Liver (tissue), 9 donors: ENCODE measurements around the gene PRG3. TPM values are rescaled to one million over a fixed set of nuclear protein-coding genes. Genes with fewer than 3 reads are reported as not detected.
A peak's percentile ranks its signal among the peaks of the same experiment; 100 is the strongest.

Experiments
- DNase-seq: peaks from one replicate; pipeline ENCODE4 v3.0.0-alpha.2; 2017; ENCODE audit warnings: low spot score
- H3K27ac ChIP-seq, 2 donors: one replicate each; pipeline ENCODE4 v1.7.0; 2013; ENCODE audit warnings: inconsistent platforms in 2 of 2, low read length in 2 of 2, control low read depth in 1 of 2, low read depth in 1 of 2, mild to moderate bottlenecking in 1 of 2
- H3K27me3 ChIP-seq, 4 donors: one replicate each; pipeline versions ENCODE4 v1.6.1 to v1.7.0; 2013; ENCODE audit warnings: low read length in 3 of 4, inconsistent platforms in 1 of 4, mild to moderate bottlenecking in 1 of 4, moderate library complexity in 1 of 4; ENCODE audit not compliant: control insufficient read depth in 4 of 4, insufficient read depth in 4 of 4
- H3K36me3 ChIP-seq, 4 donors: one replicate each; pipeline versions ENCODE4 v1.6.1 to v1.7.0; 2013; ENCODE audit warnings: low read length in 3 of 4, mild to moderate bottlenecking in 3 of 4, low read depth in 1 of 4, moderate library complexity in 1 of 4; ENCODE audit not compliant: control insufficient read depth in 4 of 4, insufficient read depth in 3 of 4
- H3K4me1 ChIP-seq, 4 donors: one replicate each; pipeline versions ENCODE4 v1.6.1 to v1.7.0; 2013; ENCODE audit warnings: low read length in 3 of 4, mild to moderate bottlenecking in 3 of 4, moderate library complexity in 1 of 4; ENCODE audit not compliant: control insufficient read depth in 4 of 4, insufficient read depth in 4 of 4
- H3K4me3 ChIP-seq, 3 donors: one replicate each; pipeline versions ENCODE4 v1.6.1 to v1.7.0; 2013; ENCODE audit warnings: low read length in 3 of 3, control low read depth in 1 of 3, low read depth in 1 of 3, mild to moderate bottlenecking in 1 of 3
- H3K9ac ChIP-seq, 2 donors: one replicate each; pipeline ENCODE4 v1.7.0; 2013; ENCODE audit warnings: low read length in 2 of 2, mild to moderate bottlenecking in 2 of 2, moderate library complexity in 2 of 2, control low read depth in 1 of 2, low read depth in 1 of 2
- H3K9me3 ChIP-seq, 4 donors: one replicate each; pipeline versions ENCODE4 v1.6.1 to v1.7.0; 2013; ENCODE audit warnings: low read length in 3 of 4; ENCODE audit not compliant: control insufficient read depth in 4 of 4
- EGR1 ChIP-seq, 2 donors: IDR thresholded peaks; 2 replicates each; pipeline ENCODE4 v1.6.1; 2016 to 2018; ENCODE audit warnings: antibody characterized with exemption in 2 of 2, low read depth in 2 of 2
- FOXA1 ChIP-seq: IDR thresholded peaks from 2 replicates; pipeline ENCODE4 v1.6.1; 2016; ENCODE audit warnings: antibody characterized with exemption
- FOXA2 ChIP-seq: IDR thresholded peaks from 2 replicates; pipeline ENCODE4 v1.6.1; 2016; ENCODE audit warnings: antibody characterized with exemption
- GABPA ChIP-seq, 2 donors: IDR thresholded peaks in 1 of 2; conservative IDR thresholded peaks in 1 of 2; 2 replicates each; pipeline ENCODE4 v1.6.1; 2016; ENCODE audit warnings: antibody characterized with exemption in 2 of 2, mild to moderate bottlenecking in 1 of 2, moderate library complexity in 1 of 2
- HNF4G ChIP-seq: IDR thresholded peaks from 2 replicates; pipeline ENCODE4 v1.6.1; 2016; ENCODE audit warnings: antibody characterized with exemption
- RXRA ChIP-seq, 2 donors: IDR thresholded peaks; 2 replicates each; pipeline ENCODE4 v1.6.1; 2017 to 2018; ENCODE audit warnings: antibody characterized with exemption in 2 of 2, mild to moderate bottlenecking in 1 of 2
- WGBS: extraction: QIAGEN DNeasy Blood & Tissue Kit; methylation state at CpG from one replicate; pipeline ENCODE4 v1.1.7; 2013; 5-methylcytosine and 5-hydroxymethylcytosine counted together
- polyA plus RNA-seq, 2 donors: library from polyadenylated mRNA; stranded (reverse) in 1 of 2; unstranded in 1 of 2; fragments of 200-250 nt in 1 of 2; fragments of >200 nt in 1 of 2; fragmentation: Nextera tagmentation in 1 of 2; extraction: Ambion mirVana in 1 of 2; gene quantifications; one replicate each; pipeline versions ENCODE4 v1.2.1 to v1.2.3, GENCODE V29; 2013 to 2015
- total RNA-seq, 2 donors: library from RNA; depleted of rRNA; stranded (reverse); fragments of >200 nt; gene quantifications; one replicate each; pipeline ENCODE4 v1.2.3, GENCODE V29; 2014
- TF ChIP-seq, protein P1 (sequence below): IDR thresholded peaks from 2 replicates; pipeline ENCODE4 v1.6.1; 2016; ENCODE audit warnings: antibody characterized with exemption
- TF ChIP-seq, protein P2 (sequence below): fragments of 150-350 bp; IDR thresholded peaks from 2 replicates; pipeline ENCODE4 v1.5.1; 2017; ENCODE audit warnings: improper control_type of control experiment, low read depth, low read length; ENCODE audit not compliant: missing input control
- TF ChIP-seq, protein P3 (sequence below): IDR thresholded peaks from 2 replicates; pipeline ENCODE4 v1.6.1; 2016; ENCODE audit warnings: antibody characterized with exemption, mild to moderate bottlenecking
- donor health status: healthy.
- donor health status: healthy.
- donor health status: healthy.
- donor health status: healthy.
- donor health status: healthy.

The PRG3 gene
- total and polyA plus RNA-seq, 4 donors: 0.22 to 4.9 TPM; not detected in 2

DNA sequence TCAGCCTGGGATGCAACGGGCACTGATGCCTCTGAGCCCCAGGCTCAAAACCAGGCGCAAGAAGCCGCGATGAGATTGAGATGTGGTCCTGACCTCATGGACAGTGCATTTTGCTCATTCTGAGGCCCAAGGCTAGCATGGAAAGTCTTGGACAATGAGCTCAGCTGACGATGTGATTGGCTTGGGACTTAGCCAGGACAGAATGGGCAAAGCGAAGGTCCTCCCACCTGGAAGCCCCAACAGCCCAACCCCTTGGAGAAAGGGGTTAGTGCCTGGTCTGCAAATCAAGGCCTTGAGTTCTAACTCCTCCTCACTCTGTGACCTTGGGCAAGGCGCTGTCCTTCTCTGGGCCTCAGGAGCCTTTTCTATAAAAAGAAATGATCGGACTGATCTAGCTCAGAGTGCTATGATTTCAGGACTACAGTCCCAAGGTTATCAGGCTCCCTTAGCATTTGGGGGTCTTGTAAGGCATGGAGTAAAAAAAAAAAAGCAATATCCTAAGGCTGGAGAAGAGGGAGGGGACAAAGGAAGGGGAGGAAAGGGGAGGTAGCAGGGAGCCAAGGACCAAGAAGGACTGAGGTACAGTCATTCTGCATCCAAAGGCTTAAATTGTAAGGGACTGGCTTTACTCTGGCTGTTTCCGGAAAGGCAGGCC is 43.3 kb upstream of the PRG3 start:
- no peak for DNase-seq
- Histone ChIP-seq H3K36me3 (peaks cover 10 to 31% (median 25%) of the 10 kb centered on the region in 4 donors), H3K9me3 (no peaks in the 10 kb centered on the region), H3K9ac (peak overlapping the region in 1 of 2 donors; percentile 76), H3K27ac (peak overlapping the region; percentile 92 to 99), H3K4me1 (peaks cover 10 to 59% (median 29%) of the 10 kb centered on the region in 4 donors), H3K4me3 (peak overlapping the region in 2 of 3 donors; percentile 38 to 68), H3K27me3 (no peaks in the 10 kb centered on the region)
- 85% methylated on average over 9 of the region's 9 CpGs for WGBS
- TF ChIP-seq, protein P1, sequence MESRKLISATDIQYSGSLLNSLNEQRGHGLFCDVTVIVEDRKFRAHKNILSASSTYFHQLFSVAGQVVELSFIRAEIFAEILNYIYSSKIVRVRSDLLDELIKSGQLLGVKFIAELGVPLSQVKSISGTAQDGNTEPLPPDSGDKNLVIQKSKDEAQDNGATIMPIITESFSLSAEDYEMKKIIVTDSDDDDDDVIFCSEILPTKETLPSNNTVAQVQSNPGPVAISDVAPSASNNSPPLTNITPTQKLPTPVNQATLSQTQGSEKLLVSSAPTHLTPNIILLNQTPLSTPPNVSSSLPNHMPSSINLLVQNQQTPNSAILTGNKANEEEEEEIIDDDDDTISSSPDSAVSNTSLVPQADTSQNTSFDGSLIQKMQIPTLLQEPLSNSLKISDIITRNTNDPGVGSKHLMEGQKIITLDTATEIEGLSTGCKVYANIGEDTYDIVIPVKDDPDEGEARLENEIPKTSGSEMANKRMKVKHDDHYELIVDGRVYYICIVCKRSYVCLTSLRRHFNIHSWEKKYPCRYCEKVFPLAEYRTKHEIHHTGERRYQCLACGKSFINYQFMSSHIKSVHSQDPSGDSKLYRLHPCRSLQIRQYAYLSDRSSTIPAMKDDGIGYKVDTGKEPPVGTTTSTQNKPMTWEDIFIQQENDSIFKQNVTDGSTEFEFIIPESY: no peak
- no peak for TF ChIP-seq HNF4G
- TF ChIP-seq RXRA (IDR thresholded peaks at IDR 0.05): no peak
- TF ChIP-seq FOXA1: no peak
- TF ChIP-seq, protein P2, sequence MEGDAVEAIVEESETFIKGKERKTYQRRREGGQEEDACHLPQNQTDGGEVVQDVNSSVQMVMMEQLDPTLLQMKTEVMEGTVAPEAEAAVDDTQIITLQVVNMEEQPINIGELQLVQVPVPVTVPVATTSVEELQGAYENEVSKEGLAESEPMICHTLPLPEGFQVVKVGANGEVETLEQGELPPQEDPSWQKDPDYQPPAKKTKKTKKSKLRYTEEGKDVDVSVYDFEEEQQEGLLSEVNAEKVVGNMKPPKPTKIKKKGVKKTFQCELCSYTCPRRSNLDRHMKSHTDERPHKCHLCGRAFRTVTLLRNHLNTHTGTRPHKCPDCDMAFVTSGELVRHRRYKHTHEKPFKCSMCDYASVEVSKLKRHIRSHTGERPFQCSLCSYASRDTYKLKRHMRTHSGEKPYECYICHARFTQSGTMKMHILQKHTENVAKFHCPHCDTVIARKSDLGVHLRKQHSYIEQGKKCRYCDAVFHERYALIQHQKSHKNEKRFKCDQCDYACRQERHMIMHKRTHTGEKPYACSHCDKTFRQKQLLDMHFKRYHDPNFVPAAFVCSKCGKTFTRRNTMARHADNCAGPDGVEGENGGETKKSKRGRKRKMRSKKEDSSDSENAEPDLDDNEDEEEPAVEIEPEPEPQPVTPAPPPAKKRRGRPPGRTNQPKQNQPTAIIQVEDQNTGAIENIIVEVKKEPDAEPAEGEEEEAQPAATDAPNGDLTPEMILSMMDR: no peak
- TF ChIP-seq FOXA2: no peak
- TF ChIP-seq GABPA (IDR thresholded peaks at IDR 0.05 in 1 of 2, conservative IDR thresholded peaks at IDR 0.05 in 1 of 2): no peak

DNA sequence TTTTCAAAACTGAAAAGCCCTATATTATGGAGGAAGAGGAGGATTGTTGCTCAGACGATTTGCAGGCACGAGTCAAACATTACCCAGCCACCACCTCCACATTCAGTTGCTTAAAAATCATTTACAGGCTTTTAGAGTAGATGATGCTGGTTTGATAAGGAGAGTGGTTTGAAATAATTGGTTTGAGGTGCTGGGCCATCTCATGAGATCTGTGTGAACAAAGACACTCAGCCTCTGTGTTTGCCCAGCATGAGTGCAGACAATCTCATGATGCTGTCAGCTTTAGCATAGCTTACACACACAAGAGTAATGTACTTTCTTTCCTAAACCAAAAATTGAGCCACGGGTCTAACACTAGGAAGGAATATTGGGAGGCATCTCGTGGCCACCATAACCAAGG is 41.7 kb upstream of the PRG3 start:
- Histone ChIP-seq H3K4me3 (no peak overlapping the region), H3K9ac (no peak overlapping the region), H3K4me1 (peaks cover 5 to 45% (median 20%) of the 10 kb centered on the region in 4 donors), H3K27ac (peak overlapping the region in 1 of 2 donors; percentile 36), H3K36me3 (peaks cover 11 to 42% (median 33%) of the 10 kb centered on the region in 4 donors), H3K9me3 (no peaks in the 10 kb centered on the region), H3K27me3 (no peaks in the 10 kb centered on the region)
- WGBS: 81% methylated on average over 4 of the region's 4 CpGs
- DNase-seq: no peak
- TF ChIP-seq EGR1 (IDR thresholded peaks at IDR 0.05; ENCODE audit: low read depth in 2 of 2) (no peak), GABPA (IDR thresholded peaks at IDR 0.05 in 1 of 2, conservative IDR thresholded peaks at IDR 0.05 in 1 of 2) (no peak), FOXA2 (no peak)
- TF ChIP-seq, protein P3, sequence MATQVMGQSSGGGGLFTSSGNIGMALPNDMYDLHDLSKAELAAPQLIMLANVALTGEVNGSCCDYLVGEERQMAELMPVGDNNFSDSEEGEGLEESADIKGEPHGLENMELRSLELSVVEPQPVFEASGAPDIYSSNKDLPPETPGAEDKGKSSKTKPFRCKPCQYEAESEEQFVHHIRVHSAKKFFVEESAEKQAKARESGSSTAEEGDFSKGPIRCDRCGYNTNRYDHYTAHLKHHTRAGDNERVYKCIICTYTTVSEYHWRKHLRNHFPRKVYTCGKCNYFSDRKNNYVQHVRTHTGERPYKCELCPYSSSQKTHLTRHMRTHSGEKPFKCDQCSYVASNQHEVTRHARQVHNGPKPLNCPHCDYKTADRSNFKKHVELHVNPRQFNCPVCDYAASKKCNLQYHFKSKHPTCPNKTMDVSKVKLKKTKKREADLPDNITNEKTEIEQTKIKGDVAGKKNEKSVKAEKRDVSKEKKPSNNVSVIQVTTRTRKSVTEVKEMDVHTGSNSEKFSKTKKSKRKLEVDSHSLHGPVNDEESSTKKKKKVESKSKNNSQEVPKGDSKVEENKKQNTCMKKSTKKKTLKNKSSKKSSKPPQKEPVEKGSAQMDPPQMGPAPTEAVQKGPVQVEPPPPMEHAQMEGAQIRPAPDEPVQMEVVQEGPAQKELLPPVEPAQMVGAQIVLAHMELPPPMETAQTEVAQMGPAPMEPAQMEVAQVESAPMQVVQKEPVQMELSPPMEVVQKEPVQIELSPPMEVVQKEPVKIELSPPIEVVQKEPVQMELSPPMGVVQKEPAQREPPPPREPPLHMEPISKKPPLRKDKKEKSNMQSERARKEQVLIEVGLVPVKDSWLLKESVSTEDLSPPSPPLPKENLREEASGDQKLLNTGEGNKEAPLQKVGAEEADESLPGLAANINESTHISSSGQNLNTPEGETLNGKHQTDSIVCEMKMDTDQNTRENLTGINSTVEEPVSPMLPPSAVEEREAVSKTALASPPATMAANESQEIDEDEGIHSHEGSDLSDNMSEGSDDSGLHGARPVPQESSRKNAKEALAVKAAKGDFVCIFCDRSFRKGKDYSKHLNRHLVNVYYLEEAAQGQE: no peak
